HepG2 (cell line): Measurements from ENCODE around the gene CEACAM16.

Experiments
- CBX5 ChIP-seq: sonication (generic); formaldehyde crosslinking; IDR thresholded peaks from 2 replicates; pipeline ENCODE4 v1.4.0; 2020; ENCODE audit warnings: missing genetic modification reagents, borderline replicate concordance
- ELF1 ChIP-seq: sonication (generic); formaldehyde crosslinking; IDR thresholded peaks from 2 replicates; pipeline ENCODE4 v1.4.0; 2020; ENCODE audit warnings: missing genetic modification reagents
- HCFC1 ChIP-seq: fragments of 150-350 bp; IDR thresholded peaks from 2 replicates; pipeline ENCODE4 v1.6.1; 2014; ENCODE audit warnings: low read depth, low read length
- HNRNPH1 ChIP-seq: fragments of 200-400 bp; formaldehyde crosslinking; optimal IDR thresholded peaks from 2 replicates; pipeline ENCODE3; 2017; ENCODE audit warnings: mild to moderate bottlenecking, low read depth, low read length
- MAFG ChIP-seq: sonication (generic); formaldehyde crosslinking; IDR thresholded peaks from 2 replicates; pipeline ENCODE4 v1.5.1; 2020; ENCODE audit warnings: mild to moderate bottlenecking, missing genetic modification reagents
- NR2C2 ChIP-seq: sonication (generic); formaldehyde crosslinking; IDR thresholded peaks from 2 replicates; pipeline ENCODE4 v1.4.0; 2020; ENCODE audit warnings: missing genetic modification reagents, mild to moderate bottlenecking, moderate library complexity, borderline replicate concordance
- ZNF670 ChIP-seq: sonication (generic); formaldehyde crosslinking; IDR thresholded peaks from 2 replicates; pipeline ENCODE4 v1.8.0; 2022; ENCODE audit warnings: mild to moderate bottlenecking, missing genetic modification reagents, borderline replicate concordance
- TF ChIP-seq, protein P1 (sequence below): IDR thresholded peaks from 2 replicates; pipeline ENCODE4 v1.4.0; 2020; ENCODE audit warnings: mild to moderate bottlenecking, missing genetic modification reagents
- TF ChIP-seq, protein P2 (sequence below): IDR thresholded peaks from 2 replicates; pipeline ENCODE4 v1.6.1; 2012; ENCODE audit warnings: low read length, improper control_type of control experiment
- TF ChIP-seq, protein P3 (sequence below): sonication (generic); formaldehyde crosslinking; IDR thresholded peaks from 2 replicates; pipeline ENCODE4 v1.5.0; 2020; ENCODE audit warnings: mild to moderate bottlenecking, missing genetic modification reagents, moderate library complexity

DNA sequence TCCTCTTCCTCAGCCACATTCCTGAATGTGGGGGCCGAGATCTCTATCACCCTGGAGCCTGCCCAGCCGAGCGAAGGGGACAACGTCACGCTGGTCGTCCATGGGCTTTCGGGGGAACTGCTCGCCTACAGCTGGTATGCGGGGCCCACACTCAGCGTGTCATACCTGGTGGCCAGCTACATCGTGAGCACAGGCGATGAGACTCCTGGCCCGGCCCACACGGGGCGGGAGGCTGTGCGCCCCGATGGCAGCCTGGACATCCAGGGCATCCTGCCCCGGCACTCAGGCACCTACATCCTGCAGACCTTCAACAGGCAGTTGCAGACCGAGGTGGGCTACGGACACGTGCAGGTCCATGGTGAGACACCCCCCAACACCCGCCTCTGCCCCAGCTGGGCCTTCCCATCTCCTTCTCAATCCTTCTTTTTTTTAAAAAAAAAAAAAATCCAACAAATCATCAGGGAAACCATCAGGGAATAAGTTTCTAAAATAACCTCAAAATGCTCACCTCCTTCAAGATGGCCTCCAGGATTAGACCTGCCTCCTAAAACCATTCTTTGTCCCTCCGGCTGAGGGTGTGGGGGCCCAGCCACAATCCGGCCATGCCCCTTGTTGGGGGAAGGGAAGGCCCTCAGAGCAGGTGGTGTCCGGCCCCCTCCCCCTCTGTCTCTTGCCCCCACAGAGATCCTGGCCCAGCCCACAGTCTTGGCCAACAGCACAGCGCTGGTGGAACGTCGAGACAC, 4.6 kb downstream of the CEACAM16 start:
- TF ChIP-seq, protein P1, sequence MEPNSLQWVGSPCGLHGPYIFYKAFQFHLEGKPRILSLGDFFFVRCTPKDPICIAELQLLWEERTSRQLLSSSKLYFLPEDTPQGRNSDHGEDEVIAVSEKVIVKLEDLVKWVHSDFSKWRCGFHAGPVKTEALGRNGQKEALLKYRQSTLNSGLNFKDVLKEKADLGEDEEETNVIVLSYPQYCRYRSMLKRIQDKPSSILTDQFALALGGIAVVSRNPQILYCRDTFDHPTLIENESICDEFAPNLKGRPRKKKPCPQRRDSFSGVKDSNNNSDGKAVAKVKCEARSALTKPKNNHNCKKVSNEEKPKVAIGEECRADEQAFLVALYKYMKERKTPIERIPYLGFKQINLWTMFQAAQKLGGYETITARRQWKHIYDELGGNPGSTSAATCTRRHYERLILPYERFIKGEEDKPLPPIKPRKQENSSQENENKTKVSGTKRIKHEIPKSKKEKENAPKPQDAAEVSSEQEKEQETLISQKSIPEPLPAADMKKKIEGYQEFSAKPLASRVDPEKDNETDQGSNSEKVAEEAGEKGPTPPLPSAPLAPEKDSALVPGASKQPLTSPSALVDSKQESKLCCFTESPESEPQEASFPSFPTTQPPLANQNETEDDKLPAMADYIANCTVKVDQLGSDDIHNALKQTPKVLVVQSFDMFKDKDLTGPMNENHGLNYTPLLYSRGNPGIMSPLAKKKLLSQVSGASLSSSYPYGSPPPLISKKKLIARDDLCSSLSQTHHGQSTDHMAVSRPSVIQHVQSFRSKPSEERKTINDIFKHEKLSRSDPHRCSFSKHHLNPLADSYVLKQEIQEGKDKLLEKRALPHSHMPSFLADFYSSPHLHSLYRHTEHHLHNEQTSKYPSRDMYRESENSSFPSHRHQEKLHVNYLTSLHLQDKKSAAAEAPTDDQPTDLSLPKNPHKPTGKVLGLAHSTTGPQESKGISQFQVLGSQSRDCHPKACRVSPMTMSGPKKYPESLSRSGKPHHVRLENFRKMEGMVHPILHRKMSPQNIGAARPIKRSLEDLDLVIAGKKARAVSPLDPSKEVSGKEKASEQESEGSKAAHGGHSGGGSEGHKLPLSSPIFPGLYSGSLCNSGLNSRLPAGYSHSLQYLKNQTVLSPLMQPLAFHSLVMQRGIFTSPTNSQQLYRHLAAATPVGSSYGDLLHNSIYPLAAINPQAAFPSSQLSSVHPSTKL (CRISPR knock-in tag) = no peak
- TF ChIP-seq, protein P2, sequence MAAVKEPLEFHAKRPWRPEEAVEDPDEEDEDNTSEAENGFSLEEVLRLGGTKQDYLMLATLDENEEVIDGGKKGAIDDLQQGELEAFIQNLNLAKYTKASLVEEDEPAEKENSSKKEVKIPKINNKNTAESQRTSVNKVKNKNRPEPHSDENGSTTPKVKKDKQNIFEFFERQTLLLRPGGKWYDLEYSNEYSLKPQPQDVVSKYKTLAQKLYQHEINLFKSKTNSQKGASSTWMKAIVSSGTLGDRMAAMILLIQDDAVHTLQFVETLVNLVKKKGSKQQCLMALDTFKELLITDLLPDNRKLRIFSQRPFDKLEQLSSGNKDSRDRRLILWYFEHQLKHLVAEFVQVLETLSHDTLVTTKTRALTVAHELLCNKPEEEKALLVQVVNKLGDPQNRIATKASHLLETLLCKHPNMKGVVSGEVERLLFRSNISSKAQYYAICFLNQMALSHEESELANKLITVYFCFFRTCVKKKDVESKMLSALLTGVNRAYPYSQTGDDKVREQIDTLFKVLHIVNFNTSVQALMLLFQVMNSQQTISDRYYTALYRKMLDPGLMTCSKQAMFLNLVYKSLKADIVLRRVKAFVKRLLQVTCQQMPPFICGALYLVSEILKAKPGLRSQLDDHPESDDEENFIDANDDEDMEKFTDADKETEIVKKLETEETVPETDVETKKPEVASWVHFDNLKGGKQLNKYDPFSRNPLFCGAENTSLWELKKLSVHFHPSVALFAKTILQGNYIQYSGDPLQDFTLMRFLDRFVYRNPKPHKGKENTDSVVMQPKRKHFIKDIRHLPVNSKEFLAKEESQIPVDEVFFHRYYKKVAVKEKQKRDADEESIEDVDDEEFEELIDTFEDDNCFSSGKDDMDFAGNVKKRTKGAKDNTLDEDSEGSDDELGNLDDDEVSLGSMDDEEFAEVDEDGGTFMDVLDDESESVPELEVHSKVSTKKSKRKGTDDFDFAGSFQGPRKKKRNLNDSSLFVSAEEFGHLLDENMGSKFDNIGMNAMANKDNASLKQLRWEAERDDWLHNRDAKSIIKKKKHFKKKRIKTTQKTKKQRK = no peak
- TF ChIP-seq NR2C2 (CRISPR knock-in tag) (no peak), ELF1 (CRISPR knock-in tag) (no peak), HCFC1 (no peak), ZNF670 (CRISPR knock-in tag) (no peak), HNRNPH1 (no peak), MAFG (no peak), CBX5 (CRISPR knock-in tag) (no peak)
- TF ChIP-seq, protein P3, sequence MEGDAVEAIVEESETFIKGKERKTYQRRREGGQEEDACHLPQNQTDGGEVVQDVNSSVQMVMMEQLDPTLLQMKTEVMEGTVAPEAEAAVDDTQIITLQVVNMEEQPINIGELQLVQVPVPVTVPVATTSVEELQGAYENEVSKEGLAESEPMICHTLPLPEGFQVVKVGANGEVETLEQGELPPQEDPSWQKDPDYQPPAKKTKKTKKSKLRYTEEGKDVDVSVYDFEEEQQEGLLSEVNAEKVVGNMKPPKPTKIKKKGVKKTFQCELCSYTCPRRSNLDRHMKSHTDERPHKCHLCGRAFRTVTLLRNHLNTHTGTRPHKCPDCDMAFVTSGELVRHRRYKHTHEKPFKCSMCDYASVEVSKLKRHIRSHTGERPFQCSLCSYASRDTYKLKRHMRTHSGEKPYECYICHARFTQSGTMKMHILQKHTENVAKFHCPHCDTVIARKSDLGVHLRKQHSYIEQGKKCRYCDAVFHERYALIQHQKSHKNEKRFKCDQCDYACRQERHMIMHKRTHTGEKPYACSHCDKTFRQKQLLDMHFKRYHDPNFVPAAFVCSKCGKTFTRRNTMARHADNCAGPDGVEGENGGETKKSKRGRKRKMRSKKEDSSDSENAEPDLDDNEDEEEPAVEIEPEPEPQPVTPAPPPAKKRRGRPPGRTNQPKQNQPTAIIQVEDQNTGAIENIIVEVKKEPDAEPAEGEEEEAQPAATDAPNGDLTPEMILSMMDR = no peak
